CD4-positive, alpha-beta T cell treated with Interleukin-17A for 1 hour (primary cell): ENCODE results near the gene SAMD5.
"Not testable (repeated sequence)": the region's sequence is repeated elsewhere in the genome, so short reads cannot be mapped to it uniquely, and the experiment has no call there.

Experiments used
- DNase-seq: peaks from one replicate; pipeline ENCODE4 v3.0.0-alpha.2; 2020

SAMD5 gene

DNA sequence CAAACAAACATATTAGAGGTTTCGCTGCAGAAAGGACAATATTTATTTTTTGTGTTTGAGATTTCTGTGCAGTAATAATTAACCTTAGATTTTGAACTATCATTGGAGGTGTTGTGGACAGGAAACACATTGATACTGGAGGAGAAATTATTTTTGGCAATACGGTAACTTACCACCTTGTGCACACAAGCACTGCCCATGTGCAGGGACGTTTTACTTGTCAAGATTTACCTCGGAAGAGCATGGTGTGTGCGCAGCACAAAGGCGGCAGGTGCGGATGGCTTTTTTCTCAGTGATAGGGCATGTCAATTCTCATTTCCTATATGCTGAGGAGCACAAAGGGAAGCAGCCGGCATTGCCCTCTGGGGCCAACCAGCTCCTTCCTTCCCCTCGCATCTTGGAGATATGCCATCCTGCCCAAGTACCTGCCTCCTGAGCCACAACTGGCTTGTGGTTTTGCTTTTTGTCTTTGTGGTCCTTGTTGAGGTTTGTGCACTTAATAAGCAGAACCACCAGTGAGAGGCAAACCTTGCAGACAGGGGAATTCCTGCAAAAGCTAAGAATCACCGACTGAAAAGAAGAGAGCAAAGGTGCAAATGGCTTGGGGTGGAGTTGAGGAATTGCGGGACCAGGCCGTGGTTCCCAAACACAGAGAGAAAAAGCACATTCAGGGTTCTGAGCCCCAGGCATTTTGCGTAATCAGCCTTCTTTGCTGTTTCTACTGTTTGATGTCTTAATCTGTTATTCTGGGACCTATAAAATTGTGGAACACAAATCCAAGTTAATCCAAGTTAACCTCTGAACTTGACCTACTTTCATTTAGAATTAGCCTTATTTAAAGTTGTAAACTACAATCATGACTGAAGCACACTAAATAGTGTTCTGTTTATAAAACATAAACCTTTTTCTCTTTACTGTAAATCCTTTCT, 21.9 kb downstream of the SAMD5 start:
- DNase-seq: no peak

DNA sequence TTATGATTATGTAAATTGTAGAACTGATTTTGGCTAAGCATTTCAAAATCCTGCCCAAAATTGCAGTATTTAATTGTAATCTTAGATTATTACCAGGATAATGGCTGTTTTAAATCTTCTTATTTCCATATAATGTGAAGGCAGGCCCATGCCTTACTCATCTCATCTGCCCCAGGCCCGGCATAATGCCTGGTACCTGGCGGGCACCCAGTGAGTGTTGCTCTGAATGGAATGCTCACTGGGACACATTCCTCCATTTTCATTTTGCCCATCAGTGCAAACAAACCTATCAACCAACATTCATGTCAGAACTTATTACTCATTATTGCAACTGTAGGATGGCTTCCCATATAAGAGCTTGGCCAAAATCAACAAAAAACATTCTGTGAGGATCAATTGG, 22.8 kb downstream of the SAMD5 start:
- DNase-seq: no peak

DNA sequence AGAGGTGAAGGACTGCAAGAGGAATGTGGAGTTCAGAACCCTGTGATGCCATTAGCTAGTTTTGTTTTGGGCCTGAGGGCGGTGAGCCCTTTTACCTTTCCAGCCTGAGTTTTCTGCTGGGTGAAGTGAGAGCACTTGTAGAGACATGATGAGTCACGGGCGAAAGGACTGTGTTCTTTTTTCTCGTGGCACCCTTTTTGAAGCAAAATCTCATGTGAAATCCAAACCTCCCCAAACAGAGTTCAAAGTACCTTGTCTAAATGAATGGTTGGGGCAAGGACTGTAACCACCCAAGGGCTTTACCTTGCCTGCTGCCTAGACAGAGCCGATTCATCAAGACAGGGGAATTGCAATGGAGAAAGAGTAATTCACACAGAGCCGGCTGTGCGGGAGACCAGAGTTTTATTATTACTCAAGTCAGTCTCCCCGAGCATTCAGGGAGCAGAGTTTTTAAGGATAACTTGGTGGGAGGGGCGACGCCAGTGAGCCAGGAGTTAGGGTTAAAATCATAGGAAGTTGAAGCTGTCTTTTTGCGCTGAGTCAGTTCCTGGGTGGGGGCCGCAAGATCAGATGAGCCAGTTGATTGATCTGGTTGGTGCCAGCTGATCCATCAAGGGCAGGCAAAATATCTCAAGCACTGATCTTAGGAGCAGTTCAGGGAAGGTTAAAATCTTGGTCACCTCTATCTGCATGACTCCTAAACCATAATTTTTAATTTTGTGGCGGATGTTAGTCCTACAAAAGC, 25.8 kb downstream of the SAMD5 start:
- DNase-seq: no peak

- no peak for DNase-seq
Observed at GRCh38 chr6:147538821-147539220, 30.3 kb downstream of the SAMD5 start.

GRCh38 chr6:147540075-147540474, 31.6 kb downstream of the SAMD5 start:
- DNase-seq: no peak

DNA sequence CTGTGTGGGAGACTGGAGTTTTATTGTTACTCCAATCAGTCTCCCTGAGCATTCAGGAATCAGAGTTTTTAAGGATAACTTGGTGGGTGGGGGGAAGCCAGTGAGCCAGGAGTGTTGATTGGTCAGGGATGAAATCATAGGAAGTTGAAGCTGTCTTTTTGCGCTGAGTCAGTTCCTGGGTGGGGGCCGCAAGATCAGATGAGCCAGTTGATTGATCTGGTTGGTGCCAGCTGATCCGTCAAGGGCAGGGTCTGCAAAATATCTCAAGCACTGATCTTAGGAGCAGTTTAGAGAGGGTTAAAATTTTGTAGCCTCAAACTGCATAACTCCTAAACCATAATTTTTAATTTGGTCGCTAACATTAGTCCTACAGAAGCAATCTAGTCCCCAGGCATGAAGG, 33.9 kb downstream of the SAMD5 start:
- DNase-seq: not testable (repeated sequence)

DNA sequence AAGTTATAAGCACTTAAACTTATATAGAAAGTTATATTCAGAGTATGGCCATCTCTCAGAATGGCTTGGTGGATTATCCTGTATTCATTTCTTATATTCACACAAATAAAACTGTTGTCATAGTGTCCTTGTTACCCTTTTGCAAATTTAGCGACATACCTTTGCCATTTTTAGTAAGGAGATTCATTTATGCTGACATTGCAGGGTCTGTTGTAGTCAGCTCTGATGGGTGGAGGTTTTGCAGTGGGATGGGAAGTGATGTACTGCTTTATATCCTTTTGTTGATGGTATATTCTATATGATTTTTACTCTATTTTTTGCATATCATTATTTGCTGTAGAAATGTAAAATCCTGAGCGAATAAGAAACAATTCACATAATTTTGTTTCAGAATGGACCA, 35.9 kb downstream of the SAMD5 start:
- DNase-seq: no peak

DNA sequence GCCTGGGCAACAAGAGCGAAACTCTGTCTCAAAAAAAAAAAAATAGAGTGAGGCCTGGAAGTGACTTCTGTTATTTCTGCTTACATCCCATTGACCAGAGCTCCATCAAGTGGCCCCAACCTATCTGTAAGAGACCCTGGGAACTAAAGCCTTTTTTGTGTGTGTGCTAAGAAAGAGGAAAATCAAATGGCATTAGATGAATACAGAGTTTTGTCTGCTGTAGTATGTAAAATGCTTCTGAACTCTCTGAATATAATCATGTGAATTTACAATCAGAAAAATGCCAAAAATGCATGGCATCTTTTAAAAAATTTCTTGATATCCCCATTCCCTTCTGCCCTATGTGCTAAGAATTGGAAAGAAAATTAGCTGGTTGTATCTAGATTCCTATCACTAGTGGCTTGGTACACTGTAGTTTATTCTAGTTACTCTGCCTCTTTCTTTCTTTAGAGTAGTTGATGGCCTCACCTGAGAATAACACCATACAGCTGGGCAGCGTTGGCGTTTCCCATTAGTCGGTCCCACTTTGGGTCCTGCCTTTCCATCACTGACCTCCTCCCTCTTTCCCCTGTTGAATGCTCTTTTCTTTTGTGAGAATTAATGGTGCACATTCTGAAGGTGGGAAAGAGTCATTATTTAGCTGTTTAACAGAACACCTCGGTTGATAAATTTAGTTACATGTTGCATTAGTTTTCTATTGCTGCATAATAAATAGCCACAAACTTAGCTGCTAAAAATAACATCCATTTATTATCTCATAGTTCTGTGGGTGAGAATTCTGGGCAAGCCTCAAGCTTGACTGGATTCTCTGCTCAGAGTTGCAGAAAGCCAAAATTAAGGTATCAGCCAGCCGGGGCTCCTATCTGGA, 38.2 kb downstream of the SAMD5 start:
- no peak for DNase-seq

DNA sequence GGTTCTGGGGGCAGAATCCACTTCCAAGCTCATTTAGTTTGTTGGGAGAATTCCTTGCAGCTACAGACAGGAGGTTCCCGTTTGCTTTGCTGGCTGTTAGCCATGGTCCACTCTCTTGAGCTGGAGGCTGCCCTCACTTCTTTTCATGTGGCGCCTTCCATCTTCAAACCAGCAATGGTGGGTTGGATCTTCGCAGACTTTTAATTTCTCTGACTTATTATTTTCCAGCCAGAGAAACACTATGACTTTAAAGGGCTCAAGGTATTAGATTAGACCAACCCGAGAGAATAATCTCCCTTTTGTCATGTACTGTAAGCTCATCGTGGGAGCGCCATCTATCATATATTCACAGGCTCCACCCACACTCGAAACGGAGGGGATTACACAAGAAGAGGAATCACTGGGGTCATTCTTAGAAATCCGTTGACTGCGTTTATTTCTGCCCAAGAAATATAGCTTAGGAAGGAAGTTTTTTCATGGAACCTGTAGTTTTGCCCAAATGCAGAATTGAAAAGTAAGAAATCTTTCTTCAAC, 38.9 kb downstream of the SAMD5 start:
- no peak for DNase-seq

DNA sequence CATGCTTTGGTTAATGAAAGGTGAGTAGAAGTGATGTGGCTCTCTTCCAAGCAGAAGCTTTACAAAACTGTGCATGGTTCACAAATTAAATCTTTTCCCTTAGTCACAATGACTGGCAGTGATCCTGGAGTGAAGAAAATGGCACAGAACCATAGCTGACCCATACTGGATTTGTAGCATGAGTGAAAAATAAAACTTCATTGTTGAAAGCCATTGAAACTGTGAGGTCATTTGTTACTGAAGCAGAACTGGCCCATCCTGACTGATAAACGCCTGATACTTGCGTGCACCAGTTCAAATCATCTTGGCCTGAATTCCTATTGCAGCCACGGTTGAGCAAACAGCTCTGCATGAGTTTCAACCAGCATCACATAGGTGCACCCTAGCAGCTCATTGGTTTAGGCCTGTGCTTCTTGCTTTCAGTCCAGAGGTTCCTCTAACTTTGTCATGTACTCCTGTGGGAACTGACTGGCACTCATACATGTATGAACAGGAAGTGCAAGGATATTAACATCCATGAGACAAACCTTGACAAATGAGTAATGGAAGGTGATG, 40.5 kb downstream of the SAMD5 start:
- DNase-seq: no peak

GRCh38 chr6:147549531-147549930, 41.0 kb downstream of the SAMD5 start:
- no peak for DNase-seq

GRCh38 chr6:147551976-147552375, 43.5 kb downstream of the SAMD5 start:
- DNase-seq: no peak

DNA sequence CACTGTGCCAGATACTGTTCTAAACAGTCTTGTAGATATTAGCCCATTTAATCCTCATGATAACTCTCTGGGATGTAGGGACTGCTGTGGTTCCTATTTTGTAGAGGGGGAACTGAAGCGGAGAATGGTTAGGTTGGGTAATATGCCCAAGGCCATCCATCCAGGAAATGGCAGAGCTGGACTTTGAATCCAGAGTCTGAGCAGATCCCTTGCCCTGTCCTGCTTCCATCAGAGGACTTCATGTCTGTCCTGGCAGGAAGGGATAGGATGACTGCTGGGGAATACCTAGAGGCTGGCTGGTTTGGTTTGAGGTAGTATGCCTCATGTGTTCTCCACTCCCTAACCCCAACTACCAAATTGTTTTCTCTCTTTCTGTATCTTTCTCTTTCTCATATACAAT, 44.6 kb downstream of the SAMD5 start:
- DNase-seq: no peak

DNA sequence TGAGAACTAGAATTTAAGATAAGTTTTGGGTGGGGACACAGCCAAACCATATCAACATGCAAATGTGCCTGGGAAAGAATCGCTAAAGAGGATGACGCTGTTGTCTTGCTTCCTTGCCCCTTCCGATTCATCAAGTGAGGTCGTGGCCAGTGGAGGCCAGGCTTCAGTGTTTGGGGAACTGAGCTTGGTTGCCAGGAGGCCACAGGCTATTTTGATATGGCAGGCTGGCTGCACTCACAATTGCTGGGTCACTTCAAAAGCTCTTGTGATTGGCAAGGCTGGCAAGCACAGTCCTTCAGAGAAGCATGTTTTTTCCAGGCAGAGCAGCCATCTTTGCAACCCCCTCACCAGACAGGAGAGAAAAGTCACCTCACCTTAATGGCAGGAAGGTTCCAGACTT, 45.8 kb downstream of the SAMD5 start:
- no peak for DNase-seq

DNA sequence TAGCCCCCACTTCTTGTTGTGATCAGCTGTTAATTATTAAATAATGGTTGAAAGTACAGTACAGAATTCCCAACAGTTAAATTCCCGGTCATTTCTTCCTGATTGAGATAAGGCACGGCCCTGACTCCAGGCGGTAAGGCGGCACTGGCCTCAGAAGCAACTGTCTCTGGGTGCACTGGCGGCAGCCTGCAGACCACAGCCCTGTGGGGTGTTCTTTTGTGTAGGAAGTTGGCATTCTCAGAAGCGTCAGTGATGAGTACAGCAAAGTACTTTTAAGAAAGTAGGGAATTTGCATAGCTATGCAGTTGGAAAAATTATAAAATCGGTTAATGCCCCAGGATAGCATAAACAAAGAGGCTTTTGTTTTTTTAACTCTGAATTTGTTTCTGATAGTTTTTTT, 50.5 kb downstream of the SAMD5 start:
- no peak for DNase-seq

DNA sequence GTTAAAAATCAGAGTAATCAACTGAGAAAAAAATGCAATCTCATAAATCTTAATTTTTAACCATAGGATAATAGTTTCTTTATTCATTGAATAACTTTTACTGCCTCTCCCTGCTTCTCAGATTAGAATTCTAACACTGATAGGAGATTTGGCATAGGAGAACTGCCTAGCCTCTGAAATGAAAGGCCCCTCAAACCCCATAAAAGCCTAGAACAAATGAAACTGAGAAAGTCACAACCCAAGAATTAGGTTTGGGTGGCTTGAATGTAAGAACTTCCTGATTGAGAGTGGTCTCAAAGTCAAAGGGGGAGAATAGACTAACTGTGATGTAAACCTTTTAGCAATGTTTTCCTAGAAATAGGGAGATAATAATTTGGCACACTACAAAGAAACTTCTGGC, 52.2 kb downstream of the SAMD5 start:
- DNase-seq: no peak

GRCh38 chr6:147561726-147562125, 53.2 kb downstream of the SAMD5 start:
- no peak for DNase-seq

DNA sequence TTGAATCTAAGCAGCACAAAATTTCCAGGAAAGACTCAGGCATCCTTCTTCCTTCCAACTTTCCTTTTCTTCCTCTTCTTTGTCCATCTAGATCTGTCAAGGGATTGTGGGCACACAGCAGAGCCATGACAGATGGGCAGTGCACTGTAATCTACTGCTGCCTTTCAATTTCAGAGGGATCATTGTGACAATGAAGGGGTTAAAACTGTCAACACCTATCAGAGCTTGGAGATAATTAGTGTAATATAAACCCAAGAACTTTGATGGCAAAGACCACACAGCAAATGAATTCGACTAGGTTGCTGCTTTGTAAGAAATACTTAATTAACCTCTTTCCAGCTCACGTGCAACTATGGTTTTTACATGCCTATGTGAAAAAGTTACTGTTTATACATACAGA, 55.0 kb downstream of the SAMD5 start:
- DNase-seq: no peak

DNA sequence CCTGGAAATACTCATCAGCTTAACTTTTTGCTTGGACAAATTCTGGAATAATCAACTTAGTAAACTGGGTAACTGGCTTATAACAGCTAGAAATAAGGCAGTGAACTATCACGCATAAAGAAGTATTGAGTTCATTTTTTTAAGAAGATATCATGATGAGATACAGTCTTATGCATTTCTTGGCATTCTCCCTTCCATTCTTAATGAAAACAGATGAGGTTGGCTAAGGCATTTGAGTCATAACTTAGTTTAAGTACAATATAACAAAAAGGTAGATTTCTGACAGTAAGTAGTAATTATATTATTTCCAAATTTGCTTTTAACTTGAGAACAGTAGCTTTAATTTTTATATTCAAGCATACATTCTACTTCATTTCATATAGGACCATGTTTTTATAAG, 56.1 kb downstream of the SAMD5 start:
- DNase-seq: no peak

DNA sequence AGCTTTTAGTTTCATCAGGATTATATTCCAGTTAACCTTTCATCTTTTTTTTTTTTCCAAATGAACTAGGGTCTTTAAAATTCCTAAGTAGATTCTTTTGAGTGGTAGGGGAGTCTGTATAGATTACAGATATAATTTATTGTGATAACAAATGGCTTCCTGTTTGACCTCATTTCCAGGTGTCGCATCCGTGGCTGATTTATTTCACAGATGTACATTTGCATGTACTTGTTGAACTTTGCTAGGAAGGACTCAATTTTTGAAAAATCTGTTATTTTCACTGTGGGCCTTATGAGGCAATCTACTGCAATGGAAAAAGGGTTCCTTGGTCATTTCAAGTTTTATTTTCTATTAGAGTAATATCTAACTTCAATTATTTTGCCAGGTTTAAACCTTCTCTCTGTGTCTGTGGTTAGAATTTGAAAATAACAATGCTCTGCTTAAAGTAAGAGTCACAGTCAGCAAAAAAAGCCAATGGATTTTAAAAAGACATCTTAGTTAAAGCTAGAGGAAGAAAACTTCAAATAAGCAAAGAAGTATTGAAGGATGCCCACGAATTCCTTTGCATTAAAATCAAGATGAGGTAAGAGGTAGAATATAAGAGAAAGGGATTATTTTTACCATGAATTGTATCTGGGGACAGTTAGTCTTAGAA, 57.9 kb downstream of the SAMD5 start:
- no peak for DNase-seq

- DNase-seq: no peak
Observed at GRCh38 chr6:147567141-147567805, 58.8 kb downstream of the SAMD5 start.

- DNase-seq: no peak
Observed at GRCh38 chr6:147569788-147570187, 61.3 kb downstream of the SAMD5 start.
